GM12878 (cell line): ENCODE data around the gene CLDN9. TPM values are rescaled to one million over a fixed set of nuclear protein-coding genes. Genes with fewer than 3 reads are reported as not detected.

Experiments used
- ATF2 ChIP-seq: IDR thresholded peaks from 2 replicates; pipeline ENCODE4 v1.6.1; 2012; ENCODE audit warnings: low read length, inconsistent platforms
- BCL11A ChIP-seq: IDR thresholded peaks from 2 replicates; pipeline ENCODE4 v1.6.1; 2011; ENCODE audit warnings: low read depth, low read length
- CHD2 ChIP-seq: IDR thresholded peaks from 2 replicates; pipeline ENCODE4 v1.6.1; 2011; ENCODE audit warnings: low read depth, low read length, improper control_type of control experiment, borderline replicate concordance
- CREM ChIP-seq: IDR thresholded peaks from 2 replicates; pipeline ENCODE4 v1.6.1; 2014; ENCODE audit warnings: antibody characterized with exemption, low read depth
- DPF2 ChIP-seq: fragments of 450-650 bp; IDR thresholded peaks from 2 replicates; pipeline ENCODE4 v1.6.1; 2017; ENCODE audit warnings: mild to moderate bottlenecking
- ETV6 ChIP-seq, 2 experiments: fragments of 450-650 bp in 1 of 2; IDR thresholded peaks in 1 of 2; conservative IDR thresholded peaks in 1 of 2; 2 replicates each; pipeline ENCODE4 v1.6.1; 2014; ENCODE audit warnings: antibody characterized with exemption in 1 of 2, borderline replicate concordance in 1 of 2, low read depth in 1 of 2, mild to moderate bottlenecking in 1 of 2, moderate library complexity in 1 of 2
- EZH2 ChIP-seq: IDR thresholded peaks from 2 replicates; pipeline ENCODE4 v1.6.1; 2012; ENCODE audit warnings: low read depth, mild to moderate bottlenecking, control low read depth, inconsistent platforms, low read length, borderline replicate concordance; ENCODE audit not compliant: control insufficient read depth
- FOXK2 ChIP-seq: fragments of 450-650 bp; IDR thresholded peaks from 2 replicates; pipeline ENCODE4 v1.6.1; 2017; ENCODE audit warnings: mild to moderate bottlenecking, moderate library complexity
- HDGF ChIP-seq: fragments of 450-650 bp; IDR thresholded peaks from 2 replicates; pipeline ENCODE4 v1.6.1; 2016; ENCODE audit warnings: antibody characterized with exemption
- IKZF2 ChIP-seq, 2 experiments: fragments of 450-650 bp; IDR thresholded peaks; 2 replicates each; pipeline ENCODE4 v1.6.1; 2017; ENCODE audit warnings: mild to moderate bottlenecking in 2 of 2, moderate library complexity in 2 of 2
- KAT2A ChIP-seq: conservative IDR thresholded peaks from 2 replicates; pipeline ENCODE4 v1.6.1; 2011; ENCODE audit warnings: low read depth, low read length; ENCODE audit not compliant: control insufficient read depth
- KLF5 ChIP-seq: fragments of 450-650 bp; IDR thresholded peaks from 2 replicates; pipeline ENCODE4 v1.6.1; 2014; ENCODE audit warnings: mild to moderate bottlenecking; ENCODE audit not compliant: partially characterized antibody
- MAX ChIP-seq: IDR thresholded peaks from 2 replicates; pipeline ENCODE4 v1.6.1; 2012; ENCODE audit warnings: low read depth, low read length, improper control_type of control experiment
- MTA3 ChIP-seq: IDR thresholded peaks from 2 replicates; pipeline ENCODE4 v1.6.1; 2012; ENCODE audit warnings: low read length, inconsistent platforms, borderline replicate concordance
- NFIC ChIP-seq: IDR thresholded peaks from 2 replicates; pipeline ENCODE4 v1.6.1; 2012; ENCODE audit warnings: low read depth, mild to moderate bottlenecking, inconsistent platforms, low read length, moderate library complexity
- NFXL1 ChIP-seq: fragments of 450-650 bp; IDR thresholded peaks from 2 replicates; pipeline ENCODE4 v1.6.1; 2017; ENCODE audit warnings: antibody characterized with exemption, mild to moderate bottlenecking, borderline replicate concordance
- NFYB ChIP-seq: IDR thresholded peaks from 2 replicates; pipeline ENCODE4 v1.6.1; 2011; ENCODE audit warnings: low read depth, mild to moderate bottlenecking, low read length, improper control_type of control experiment, moderate library complexity; ENCODE audit not compliant: insufficient read depth
- PAX5 ChIP-seq: IDR thresholded peaks from 2 replicates; pipeline ENCODE4 v1.6.1; 2011; ENCODE audit warnings: low read depth, low read length, borderline replicate concordance
- PAX8 ChIP-seq: fragments of 450-650 bp; IDR thresholded peaks from 2 replicates; pipeline ENCODE4 v1.6.1; 2017; ENCODE audit warnings: mild to moderate bottlenecking, moderate library complexity
- PBX3 ChIP-seq: IDR thresholded peaks from 2 replicates; pipeline ENCODE4 v1.6.1; 2011; ENCODE audit warnings: mild to moderate bottlenecking, low read depth, low read length, moderate library complexity; ENCODE audit not compliant: insufficient replicate concordance
- PML ChIP-seq: IDR thresholded peaks from 2 replicates; pipeline ENCODE4 v1.6.1; 2012; ENCODE audit warnings: low read length, inconsistent platforms
- POU2F2 ChIP-seq: IDR thresholded peaks from 3 replicates; pipeline ENCODE4 v1.6.1; 2011; ENCODE audit warnings: low read depth, mild to moderate bottlenecking, low read length, borderline replicate concordance
- RELA ChIP-seq: fragments of 450-650 bp; IDR thresholded peaks from 2 replicates; pipeline ENCODE4 v1.8.0; 2014; ENCODE audit warnings: borderline replicate concordance; ENCODE audit not compliant: partially characterized antibody
- USF1 ChIP-seq: IDR thresholded peaks from 2 replicates; pipeline ENCODE4 v1.6.1; 2011; ENCODE audit warnings: borderline replicate concordance, low read depth, mild to moderate bottlenecking, moderate library complexity, mixed read lengths, low read length; ENCODE audit not compliant: insufficient read depth; ENCODE audit errors: extremely low read length
- ZNF207 ChIP-seq: fragments of 450-650 bp; IDR thresholded peaks from 2 replicates; pipeline ENCODE4 v1.6.1; 2014; ENCODE audit warnings: antibody characterized with exemption, mild to moderate bottlenecking, borderline replicate concordance
- ZSCAN29 ChIP-seq: fragments of 450-650 bp; IDR thresholded peaks from 2 replicates; pipeline ENCODE4 v1.6.1; 2017; ENCODE audit warnings: mild to moderate bottlenecking, moderate library complexity
- polyA plus RNA-seq, 11 experiments: library from polyadenylated mRNA; depleted of rRNA in 4 of 11; unstranded in 6 of 11; stranded (reverse) in 5 of 11; fragments of >200 nt; fragmentation: Nextera tagmentation in 4 of 11; fragmentation: Illumina TruSeq in 1 of 11; extraction: Ambion mirVana in 4 of 11; extraction: Trizol in 1 of 11; gene quantifications; 1 replicate in 1 of 11; 2 replicates in 10 of 11; pipeline versions ENCODE4 v1.2.1 to v1.2.3, GENCODE V29; 2011 to 2016; ENCODE audit warnings: inconsistent platforms in 2 of 11, missing spikeins in 2 of 11, low read depth in 1 of 11
- total RNA-seq, 4 experiments: library from RNA; depleted of rRNA in 3 of 4; stranded (reverse); fragments of >200 nt in 3 of 4; fragmentation: Illumina TruSeq in 1 of 4; extraction: Trizol in 1 of 4; gene quantifications; 2 replicates each; pipeline versions ENCODE4 v1.2.1 to v1.2.3, GENCODE V29; 2013 to 2021

Gene CLDN9
- total and polyA plus RNA-seq, 10 of the 15 experiments (the other 5 are each of a cell fraction or from before 2014, with no cell fraction given): not detected

- TF ChIP-seq KAT2A: no peak
- no peak for TF ChIP-seq MTA3
- TF ChIP-seq EZH2: no peak
- TF ChIP-seq MAX: 0 out of 2 replicates have a peak, but pooled peaks have one; percentile 6
- no peak for TF ChIP-seq PAX8
- TF ChIP-seq ATF2: no peak
- TF ChIP-seq ZNF207: no peak
- no peak for TF ChIP-seq KLF5
- peak; percentile 17; the same call in 1 of the 2 replicates for TF ChIP-seq BCL11A
- no peak for TF ChIP-seq DPF2
- no peak for TF ChIP-seq NFYB
- no peak for TF ChIP-seq PML
- no peak; the same call in 1 of the 2 replicates for TF ChIP-seq NFXL1
- no peak for TF ChIP-seq ZSCAN29
- TF ChIP-seq USF1: no peak
- TF ChIP-seq POU2F2: 0 out of 3 replicates have a peak, but pooled peaks have one; percentile 6
- no peak for TF ChIP-seq RELA
- no peak for TF ChIP-seq ETV6 (conservative IDR thresholded peaks at IDR 0.05 in 1 of 2, IDR thresholded peaks at IDR 0.05 in 1 of 2; ENCODE audit: borderline replicate concordance in 1 of 2, low read depth in 1 of 2)
- TF ChIP-seq HDGF: no peak
- no peak for TF ChIP-seq NFIC
- TF ChIP-seq CHD2: 0 out of 2 replicates have a peak, but pooled peaks have one; percentile 49
- no peak for TF ChIP-seq FOXK2
- 0 out of 4 replicates have a peak, but pooled peaks have one; percentile 31 to 47 for TF ChIP-seq IKZF2 (IDR thresholded peaks at IDR 0.05)
- no peak for TF ChIP-seq PBX3
- TF ChIP-seq PAX5: no peak
- no peak for TF ChIP-seq CREM
Measured at GRCh38 chr16:2969545-2970521, 42.9 kb upstream of the CLDN9 start (continued).
